ENCODE results near the gene SRXN1.

GRCh38 chr20:635028-635892, 17.7 kb downstream of the SRXN1 start:
- TF ChIP-seq EZH2 (IDR thresholded peaks at IDR 0.05; ENCODE audit: borderline replicate concordance, low read depth, low read length, severe bottlenecking), result no peak
- TF ChIP-seq CTCF (IDR thresholded peaks at IDR 0.05; ENCODE audit: borderline replicate concordance, extremely low read depth, low read length, poor library complexity, severe bottlenecking), result no peak
